ENCODE measurements around the gene TNNI2.

Gene TNNI2

DNA sequence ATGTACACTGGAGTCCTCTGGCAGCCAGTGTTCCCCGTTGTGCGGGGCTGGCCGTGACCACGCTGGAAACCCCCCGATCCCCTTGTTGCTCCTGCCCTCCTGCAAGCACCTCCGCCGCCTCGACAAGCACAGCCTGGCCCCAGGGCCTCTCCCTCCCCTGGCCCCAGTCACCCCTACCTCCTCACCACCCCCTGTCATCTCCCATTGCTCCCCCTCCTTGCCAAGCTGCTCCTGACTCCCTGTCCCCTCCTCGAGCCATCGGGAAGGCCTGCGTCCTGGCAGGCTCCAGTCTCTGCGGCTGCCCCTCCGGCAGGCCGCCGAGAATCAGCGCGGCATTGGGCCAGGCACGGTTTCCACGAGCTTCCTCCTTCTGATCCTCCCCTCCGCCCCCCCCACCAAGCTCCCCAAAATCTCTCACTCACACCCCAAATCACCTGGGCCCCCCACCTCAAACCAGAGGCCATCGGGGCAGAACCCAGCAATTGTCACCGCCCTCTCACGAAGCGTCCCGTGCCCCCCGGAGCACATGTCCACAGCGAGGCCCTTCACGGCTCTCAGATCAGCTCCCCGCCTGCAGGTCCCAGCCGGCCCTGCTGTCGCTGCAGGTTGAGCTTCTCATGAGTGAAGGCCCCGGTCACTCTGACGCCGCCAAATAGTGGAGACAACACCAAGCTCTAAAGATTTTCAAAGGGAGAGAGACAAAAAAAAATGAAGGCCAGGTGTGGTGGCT, 8.4 kb downstream of the TNNI2 start:
- DNase-seq (ENCODE audit: low read depth) = no peak

DNA sequence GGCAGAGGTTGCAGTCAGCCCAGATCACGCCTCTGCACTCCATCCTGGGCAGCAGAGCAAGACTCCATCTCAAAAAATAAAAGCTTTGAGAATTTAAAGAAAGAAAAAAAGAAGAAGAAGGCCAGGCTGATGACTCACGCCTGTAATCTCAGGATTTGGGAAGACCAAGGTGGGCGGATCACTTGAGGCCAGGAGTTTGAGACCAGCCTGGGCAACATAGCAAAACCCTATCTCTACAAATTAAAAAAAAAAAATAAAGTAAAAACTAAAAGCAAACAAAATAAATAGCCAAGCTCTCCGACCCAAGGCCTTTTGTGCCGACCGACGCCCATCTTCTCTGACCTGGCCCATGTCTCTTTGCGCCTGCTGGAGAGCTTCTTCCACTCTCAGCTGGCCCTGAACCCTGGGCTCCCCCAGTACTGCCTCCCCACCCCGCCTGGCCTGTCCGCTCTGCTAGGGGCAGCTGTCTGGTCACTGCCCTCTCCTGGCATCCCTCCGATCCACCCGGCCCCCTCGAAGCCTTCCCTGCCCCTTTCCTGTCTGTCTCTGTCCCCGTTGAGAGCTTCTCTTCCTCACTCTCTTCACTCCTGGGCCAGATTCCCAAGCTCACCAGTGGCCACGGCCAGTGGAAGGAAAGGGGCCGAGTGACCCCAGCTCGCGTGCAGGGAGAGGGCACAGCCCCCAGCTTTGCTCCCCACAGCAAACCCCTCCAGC, 9.3 kb downstream of the TNNI2 start:
- DNase-seq (ENCODE audit: low read depth) = no peak

DNA sequence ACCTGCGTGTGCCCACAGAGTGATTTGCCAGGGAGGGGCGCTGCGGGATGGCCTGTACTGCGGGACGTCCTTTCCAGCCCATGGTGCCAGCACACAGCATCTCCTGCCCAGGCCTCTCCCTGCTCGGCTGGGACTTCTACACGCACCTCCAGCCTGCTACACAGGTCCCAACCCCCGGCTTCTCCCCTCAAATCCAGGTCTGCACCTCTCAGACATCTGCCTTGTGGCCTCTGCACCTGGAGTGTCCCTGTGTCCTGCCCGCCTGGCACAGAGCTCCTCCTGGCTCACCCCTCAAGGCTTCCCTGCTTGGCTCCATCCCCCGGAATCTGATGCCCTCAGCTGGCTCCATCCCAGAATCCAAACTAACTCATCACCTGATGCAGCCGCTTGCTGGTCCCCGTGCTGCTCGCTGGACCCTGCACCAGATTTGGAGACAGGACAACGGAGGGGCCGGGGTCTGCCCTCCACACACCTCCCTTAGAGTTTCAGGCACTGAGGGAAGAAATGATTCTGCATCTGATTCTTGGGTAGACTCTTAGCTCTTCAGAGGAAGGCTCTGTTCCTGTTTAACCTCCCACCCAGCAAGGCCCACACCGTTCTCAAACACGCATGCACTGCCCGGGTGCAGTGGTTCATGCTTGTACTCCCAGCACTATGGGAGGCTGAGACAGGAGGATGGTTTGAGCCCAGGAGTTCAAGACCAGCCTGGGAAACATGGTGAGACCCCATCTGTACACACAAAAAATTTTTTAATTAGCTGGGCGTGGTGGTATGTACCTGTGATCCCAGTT, 10.1 kb downstream of the TNNI2 start:
- DNase-seq (ENCODE audit: low read depth) = no peak

DNA sequence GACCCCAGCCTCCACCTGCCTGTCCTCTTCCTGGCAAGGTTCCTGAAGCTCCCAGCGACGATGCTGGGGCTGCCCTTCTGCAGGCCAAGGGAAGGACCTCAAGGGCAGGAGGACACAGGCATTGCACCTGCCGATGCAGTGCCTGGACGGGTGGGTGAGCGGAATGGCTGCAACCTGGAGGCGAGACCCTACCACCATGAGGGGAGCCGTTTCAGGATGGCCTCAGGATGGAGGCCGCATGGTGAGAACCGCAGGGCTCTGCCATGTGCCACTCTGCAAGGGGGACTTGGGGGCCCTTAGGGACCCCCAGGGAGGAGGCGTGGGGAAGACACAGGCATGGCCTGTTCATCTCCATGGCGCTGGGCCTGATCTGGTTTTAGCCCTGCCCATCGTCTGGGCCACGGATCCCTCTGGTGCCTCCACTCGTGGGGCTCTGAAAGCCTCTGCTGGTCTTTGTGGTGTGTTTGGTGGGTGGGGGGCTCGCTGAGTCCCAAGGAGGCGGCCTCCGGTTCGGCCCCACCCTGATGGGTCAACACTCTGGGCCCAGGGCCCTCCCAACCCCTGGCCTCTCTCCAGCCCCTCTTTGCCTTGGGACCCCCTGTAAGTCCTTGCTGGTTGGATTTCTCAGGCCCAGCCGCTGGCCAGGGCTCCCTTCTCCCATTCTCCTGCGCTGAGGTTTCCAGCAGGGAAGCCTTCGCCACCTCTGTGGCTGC, 12.8 kb downstream of the TNNI2 start:
- DNase-seq (ENCODE audit: low read depth) = no peak

DNA sequence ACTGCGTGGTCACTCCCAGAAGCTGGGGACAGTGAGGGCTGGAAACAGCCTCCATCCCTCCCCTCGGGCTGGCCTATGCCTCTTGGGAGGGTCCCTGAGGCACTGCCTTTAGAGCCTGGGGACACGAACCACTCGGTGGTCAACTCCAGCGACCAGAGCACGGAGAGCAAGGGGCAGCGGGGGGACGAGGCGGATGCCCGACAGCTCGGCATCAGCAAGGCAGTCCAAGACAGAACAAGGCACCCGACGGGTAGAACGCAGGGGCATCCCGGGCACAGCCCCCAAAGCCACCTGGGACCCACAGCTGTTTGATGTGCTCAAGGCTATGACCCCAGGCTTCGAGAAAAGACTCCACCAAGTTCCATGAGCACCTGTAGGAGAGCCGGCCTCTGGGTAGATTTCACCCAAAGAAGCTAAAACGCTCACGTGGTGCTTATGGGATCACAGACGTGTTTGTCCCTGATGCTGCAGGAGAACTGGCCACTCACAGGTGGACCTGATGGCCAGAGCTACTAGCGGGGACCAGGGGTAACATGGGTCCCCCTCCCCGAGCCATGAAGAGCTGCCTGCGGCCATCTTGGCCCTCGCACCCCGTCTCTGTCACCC, 13.6 kb downstream of the TNNI2 start:
- DNase-seq (ENCODE audit: low read depth) = no peak

DNA sequence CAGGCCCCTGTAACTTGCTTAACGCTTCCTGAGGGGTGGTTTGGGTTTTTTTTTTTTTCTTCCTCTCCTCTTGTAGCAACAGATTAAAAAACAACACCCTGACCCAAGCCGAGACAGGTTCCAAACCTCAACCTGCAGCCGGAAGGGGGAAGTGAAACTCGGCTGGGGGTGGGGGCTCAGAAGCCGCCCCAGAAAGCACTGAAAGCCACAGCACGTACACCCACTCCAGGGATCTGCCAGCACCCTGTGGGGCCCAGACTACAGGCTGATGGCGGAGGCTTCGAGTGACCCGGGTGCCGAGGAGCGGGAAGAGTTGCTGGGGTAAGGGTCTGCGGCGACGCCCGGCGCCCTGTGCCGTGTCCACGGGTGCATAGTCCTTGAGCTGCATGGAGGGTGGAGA, 14.1 kb downstream of the TNNI2 start, which contains the start of gene LSP1:
Gene LSP1, plus strand, starts transcription at position 208 of the 400 bp plus-strand sequence. Its CDS starts 61 bp downstream, at position 269.
- DNase-seq (ENCODE audit: low read depth) = no peak

DNA sequence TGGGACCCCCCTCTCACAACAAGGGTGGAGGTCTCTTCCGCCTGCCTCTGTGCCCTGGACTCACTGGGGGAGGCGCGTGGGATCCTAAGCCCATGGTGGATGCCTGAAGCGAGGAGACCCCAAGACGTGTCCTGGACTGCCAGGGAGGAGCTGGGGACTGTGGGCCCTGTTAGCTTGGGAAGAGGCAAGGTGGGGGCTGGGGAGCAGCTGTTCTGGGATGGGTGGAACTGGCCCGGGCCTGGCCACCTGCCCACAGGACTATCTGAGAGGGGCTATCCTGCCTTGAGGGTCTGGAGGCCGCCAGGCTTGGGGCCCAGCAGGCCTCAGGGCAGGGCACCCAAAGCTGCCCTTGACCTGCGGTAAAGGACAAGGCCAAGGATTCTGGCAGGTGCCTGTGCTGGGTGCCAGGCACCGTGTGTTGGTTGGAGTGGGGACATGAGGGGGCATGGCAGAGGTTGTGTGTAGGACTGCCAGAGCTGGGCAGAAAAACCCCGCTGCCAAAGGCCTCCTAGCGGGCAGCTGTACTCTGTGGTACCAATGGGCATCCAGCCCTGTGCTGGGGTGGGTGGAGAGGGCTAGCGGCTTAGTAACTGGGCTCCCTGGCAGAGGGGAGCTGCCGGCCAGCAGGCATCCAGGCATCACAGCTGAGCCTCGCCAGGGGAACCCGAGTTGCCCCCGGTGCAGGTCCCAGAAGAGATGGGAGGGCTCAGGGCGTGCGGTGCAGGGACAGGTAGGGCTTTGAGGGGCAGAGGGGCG, 14.8 kb downstream of the TNNI2 start:
- DNase-seq (ENCODE audit: low read depth) = no peak

DNA sequence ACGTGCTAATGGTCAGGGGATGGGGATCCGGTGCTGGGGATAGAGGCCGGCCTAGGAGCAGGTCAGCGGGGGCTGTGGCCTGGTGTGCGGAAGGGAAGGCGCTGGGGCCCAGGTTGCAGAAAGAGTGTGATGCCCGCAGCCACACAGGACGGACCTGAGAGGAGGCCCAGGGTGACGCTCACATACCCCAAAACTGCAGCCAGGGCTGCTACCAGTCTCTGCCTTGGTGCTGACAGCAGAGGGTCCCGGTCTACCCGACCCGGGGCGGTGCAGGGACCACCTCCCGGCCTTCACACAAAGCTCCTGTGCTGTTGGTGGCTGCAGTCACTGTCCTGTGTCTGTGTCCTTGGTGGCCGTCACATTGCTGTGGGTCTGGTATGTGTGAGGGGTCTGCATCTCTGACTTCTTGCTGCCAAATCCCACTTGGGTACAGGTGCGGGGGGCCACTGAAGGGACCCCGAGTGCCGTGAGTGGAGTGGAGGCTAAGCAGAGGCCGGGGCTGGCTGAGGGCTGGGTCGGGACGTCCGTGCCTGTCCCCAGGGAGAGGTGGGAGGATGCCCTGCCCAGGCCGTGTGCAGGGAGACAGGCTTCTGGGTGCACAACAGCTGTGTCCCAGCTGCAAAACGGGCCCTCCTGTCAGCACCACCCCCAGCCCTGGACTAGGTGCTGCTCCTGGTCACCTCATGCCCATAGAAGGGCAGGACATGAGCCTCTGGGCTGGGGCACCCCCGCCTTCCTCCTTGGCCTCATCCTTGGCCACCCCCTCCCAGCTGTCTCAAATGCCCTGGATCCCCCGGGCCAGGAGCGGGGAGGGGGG, 15.6 kb downstream of the TNNI2 start:
- no peak for DNase-seq (ENCODE audit: low read depth)

DNA sequence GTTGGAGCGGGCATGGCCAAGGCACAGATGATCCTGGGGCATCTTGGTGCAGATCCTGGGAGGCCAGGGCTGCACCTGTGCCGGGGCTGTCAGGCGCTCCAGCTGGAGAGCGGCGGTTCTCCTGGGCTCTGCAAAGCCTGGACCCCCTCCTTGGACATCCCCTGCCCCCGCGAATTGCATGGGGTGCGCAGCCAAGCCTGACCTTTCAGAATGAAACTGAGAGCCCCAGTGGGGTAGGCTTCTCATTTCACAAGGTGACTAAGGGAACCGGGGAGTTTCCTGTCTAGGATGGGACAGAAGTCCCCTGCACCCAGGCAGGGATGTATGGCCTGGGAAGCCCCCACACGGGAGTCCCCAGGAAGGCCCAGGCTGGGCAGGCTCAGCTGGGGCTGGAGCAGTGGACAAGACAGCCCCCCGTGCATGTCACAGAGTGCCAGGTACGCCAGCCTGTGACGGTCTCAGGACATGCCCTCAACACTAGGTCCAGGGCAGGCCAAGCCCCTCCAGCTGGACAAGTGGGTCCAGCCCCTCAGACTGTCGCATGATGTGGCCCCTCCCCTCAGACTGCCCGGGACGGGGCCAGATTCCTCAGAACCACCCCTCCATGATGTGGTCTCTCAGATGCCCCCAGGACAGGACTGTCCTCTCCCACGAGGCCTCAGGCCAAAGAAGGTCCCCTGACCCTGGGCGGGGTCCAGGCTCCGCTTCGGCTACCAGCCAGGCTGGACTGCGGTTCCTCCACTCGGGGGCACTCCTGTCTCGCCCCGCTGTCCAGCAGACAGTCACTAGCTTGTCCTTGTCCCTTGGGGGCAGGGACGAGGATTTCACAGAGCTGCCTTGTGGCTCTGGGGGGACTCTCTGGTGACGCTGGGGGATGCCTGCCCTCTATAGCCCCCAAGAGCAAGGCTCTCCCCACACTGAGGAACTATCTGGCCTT, 16.4 kb downstream of the TNNI2 start:
- no peak for DNase-seq (ENCODE audit: low read depth)

DNA sequence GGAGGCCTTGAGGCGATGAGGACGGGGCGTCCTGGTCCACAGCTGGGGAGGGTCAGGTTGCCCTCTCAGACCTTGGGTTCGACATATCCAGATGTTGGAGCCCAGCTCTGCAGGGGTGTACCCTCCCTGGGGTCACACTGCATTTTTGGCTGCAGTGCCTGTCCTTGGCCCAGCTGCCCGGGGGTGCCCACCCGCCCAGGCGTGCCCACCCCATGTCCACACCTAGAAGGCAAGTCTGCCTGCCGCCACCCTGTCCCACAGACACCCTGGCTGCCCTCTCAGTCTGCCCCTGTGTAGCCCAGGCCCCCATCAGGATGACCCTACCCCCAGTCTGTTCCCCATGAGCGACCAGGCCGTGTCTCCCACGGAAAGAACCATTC, 17.1 kb downstream of the TNNI2 start:
- no peak for DNase-seq (ENCODE audit: low read depth)

DNA sequence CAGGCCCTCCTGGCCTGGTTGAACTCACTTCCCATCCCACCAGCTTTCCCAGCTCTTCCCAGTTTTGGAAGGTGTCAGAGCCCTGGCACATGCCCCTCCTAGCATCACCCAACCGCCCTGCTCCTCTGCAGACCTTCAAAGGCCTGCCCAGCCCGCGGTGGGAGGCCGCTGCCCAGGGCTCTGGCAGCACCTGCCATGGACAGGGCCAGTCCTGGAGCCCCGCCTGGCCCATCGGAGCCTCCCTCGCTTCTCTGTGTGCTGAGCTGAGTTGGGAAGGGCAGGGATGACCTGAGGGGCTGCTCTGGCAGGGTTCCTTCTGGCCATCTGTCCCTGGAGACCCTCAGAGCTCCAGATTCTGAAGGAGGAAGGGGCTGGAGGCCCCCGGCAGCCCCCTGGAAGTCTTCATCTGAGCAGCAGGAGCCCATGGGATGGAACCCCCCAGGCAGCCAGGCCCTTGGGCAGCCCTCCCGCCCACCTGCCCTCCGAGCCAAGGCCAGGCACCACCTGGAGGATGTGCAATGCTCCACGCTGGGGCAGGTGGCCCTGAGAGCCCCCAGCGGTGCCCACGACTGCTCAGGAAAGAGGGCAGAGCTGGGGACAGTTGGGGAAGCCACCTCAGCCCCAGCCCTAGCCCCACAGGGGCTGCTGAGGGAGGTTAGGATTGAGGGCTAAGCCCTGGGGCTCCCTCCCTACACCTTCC, 17.7 kb downstream of the TNNI2 start:
- DNase-seq (ENCODE audit: low read depth) = no peak

DNA sequence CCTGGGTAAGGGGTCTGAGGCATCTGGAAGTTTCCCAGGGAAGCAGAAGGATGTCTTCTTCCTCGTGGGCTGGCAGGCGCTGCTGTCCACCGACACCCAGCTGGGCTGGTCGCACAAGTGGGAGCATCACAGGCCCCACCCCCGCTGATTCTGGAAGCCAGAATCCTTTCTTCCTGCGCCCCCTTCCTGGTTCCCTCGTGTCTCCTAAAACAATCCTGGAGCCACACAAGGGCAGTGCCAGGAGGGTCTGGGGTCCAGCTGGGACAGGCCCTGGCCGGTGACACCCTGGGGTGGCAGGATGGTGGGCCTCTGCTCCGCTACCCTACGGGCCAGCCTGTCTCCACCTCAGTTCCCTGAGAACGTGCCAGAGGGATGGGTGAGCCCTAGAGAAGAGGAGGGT, 18.3 kb downstream of the TNNI2 start:
- no peak for DNase-seq (ENCODE audit: low read depth)

DNA sequence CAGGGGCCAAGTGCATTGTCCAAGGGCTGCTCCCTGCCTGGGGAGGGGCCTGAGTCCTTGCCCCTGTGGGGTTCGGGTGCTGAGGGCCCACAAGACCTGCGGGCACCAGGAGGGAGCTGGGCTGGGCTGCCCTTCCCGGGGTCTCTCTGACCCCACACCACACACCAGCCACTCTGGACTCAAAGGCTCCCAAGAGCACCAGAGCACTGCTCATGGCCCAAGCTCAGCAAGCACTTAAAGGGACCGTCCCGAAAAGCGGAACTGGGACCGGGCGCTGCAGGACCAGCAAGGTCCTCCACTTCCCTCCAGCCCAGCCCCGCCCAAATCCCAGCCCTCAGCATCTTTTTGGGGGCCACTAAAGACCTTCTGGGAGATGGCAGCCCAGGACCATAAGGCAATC, 19.4 kb downstream of the TNNI2 start:
- no peak for DNase-seq (ENCODE audit: low read depth)

DNA sequence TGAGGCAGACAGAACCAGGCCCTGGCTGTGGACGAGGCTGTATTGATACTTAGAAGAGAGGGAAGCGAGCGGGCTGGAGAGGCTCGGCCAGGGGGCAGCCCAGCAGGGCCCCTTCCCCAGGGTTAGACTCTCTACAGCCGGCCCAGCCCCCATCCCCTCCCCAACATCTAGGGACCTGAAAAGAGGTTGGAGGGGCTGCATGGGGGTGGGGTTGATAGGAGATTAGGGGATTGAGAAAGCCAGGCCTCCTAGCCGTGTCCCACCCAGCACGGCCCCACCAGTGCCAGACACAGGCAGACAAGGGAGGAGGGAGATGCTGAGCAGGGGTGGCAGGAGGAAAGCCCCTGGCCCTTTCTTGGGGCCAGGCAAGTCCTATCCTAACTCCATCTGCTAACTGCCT, 19.8 kb downstream of the TNNI2 start:
- DNase-seq (ENCODE audit: low read depth) = no peak

DNA sequence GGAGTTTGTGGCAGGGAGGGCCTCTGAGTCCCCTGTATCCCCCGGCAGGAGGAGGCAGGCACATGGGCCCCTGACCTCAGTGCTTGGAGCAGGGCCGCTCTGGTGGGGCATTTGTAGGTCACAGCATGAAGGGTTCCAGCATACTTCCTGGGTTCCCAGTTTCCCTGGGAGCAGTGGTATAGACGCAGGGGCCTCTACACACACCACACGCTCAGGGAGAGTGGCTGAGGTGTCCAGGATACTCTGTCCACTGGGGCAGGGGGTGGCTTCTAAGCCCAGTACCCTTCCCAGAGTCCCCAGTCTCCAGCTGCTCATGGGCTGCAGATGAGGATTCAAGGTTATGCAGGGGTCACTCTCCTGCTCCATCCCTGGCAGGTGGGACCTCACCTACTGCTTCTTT, 20.2 kb downstream of the TNNI2 start:
- no peak for DNase-seq (ENCODE audit: low read depth)

DNA sequence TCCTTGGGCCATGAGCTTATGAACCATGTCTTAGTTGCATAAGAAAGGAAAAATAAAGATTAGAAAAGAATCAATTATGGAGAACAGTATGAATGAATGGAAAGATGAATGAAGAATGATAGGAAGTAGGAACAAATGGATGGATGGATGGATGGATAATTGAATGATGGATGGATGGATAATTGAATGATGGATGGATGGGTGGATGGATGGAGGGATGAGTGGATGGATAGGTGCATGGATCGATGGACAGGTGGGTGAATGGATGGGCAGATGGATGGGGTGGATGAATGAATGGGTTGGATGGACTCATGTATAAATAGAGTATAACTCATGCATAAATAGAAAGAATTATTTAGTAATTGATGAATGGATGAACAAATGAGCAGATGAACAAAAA, 21.3 kb downstream of the TNNI2 start:
- DNase-seq (ENCODE audit: low read depth) = no peak

DNA sequence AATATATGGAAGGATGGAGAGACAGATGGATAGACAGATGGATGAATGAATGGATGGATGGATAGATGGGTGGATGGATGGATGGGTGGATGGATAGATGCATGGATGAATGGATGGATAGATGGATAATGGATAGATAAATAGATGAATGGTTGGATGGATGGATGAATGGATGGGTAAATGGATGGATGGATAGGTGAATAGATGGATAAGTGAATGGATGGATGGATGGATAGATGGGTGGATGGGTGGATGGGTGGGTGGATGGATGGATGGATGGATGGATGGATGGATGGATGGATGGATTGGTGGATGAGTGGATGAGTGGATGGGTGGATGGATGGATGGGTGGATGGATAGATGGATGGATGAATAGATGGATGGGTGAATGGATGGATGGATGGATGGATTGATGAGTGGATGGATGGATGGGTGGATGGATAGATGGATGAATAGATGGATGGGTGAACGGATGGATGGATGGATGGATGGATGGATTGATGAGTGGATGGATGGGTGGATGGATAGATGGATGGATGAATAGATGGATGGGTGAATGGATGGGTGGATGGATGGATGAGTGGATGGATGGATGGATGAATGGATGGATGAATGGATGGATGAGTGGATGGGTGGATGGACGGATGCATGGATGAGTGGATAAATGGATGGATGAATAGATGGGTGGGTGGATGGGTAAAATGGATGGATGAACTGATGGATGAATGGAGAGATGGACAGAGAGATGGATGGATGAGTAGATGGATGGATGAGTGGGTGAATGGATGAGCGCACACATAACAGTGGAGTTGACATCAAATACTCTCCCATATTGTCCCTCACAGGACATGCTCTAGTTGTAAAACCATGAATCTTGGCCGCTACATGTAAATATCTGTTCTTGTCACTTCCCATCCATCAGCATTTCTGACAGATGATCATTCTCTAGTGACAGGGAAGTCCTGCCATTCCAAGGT, 22.9 kb downstream of the TNNI2 start:
- no peak for DNase-seq (ENCODE audit: low read depth)

All from GM04504 (cell line).